ENCODE measurements around the gene MED8.

GRCh38 chr1:43366601-43367025 is 23.0 kb downstream of the MED8 start:
- no peak for TF ChIP-seq EGR1 (IDR thresholded peaks at IDR 0.05)
- no peak for TF ChIP-seq CEBPB (IDR thresholded peaks at IDR 0.05)
- TF ChIP-seq RAD21 (IDR thresholded peaks at IDR 0.05; ENCODE audit: low read depth), result no peak
- no peak for TF ChIP-seq EP300 (IDR thresholded peaks at IDR 0.05; ENCODE audit: borderline replicate concordance)
- no peak for TF ChIP-seq USF1 (IDR thresholded peaks at IDR 0.05)
- TF ChIP-seq ZBTB7A (IDR thresholded peaks at IDR 0.05; ENCODE audit: low read depth), result no peak
- no peak for TF ChIP-seq NFIC (IDR thresholded peaks at IDR 0.05)
- no peak for TF ChIP-seq FOXM1 (IDR thresholded peaks at IDR 0.05; ENCODE audit: borderline replicate concordance, low read depth)
- no peak for TF ChIP-seq TAF1 (IDR thresholded peaks at IDR 0.05; ENCODE audit: low read depth)
- TF ChIP-seq MAX (IDR thresholded peaks at IDR 0.05), result 0 out of 2 replicates have a peak, but pooled peaks have one; percentile 1
- TF ChIP-seq TEAD4 (IDR thresholded peaks at IDR 0.05), result no peak

Data from Ishikawa (cell line).